ENCODE data around the gene BAZ2A. TPM values are rescaled to one million over a fixed set of nuclear protein-coding genes. Genes with fewer than 3 reads are reported as not detected.
A peak's percentile ranks its signal among the peaks of the same experiment; 100 is the strongest.
"Not testable (repeated sequence)": the region's sequence is repeated elsewhere in the genome, so short reads cannot be mapped to it uniquely, and the experiment has no call there.

BAZ2A gene
- total RNA-seq, 1 experiment from 2014 or later: 126 TPM

DNA sequence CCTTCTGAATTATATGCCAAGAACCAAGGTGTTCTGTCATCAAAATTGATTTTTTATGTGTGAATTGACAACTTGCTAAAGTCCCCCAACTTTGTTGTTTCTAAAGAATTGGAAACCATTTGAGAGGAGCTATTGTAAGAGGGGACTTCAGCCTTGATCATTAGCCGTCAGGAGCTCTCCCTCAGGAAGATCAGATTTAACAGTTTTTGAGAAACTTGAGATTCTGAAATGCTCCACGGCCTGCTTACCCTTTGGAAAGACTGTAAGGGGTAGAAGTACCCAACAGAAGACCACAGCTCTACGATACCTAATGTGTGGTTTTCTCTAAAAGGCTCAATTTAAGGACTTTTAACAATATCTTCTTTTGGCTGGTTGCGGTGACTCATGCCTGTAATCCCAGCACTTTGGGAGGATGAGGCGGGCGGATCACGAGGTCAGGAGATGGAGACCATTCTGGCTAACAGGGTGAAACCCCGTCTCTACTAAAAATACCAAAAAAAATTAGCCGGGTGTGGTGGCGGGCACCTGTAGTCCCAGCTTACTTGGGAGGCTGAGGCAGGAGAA is 51.1 kb downstream of the BAZ2A start:
- ChIA-PET POLR2A (ENCODE audit: low non-redundant PET) (no interaction called here), CTCF (no interaction called here)
- H3K9me3 ChIP-seq (ENCODE audit: low read depth, low read length, poor library complexity, severe bottlenecking): no peaks in the 10 kb centered on the region
- H3K4me1 ChIP-seq (ENCODE audit: insufficient read depth, low read length, poor library complexity, severe bottlenecking): no peaks in the 10 kb centered on the region
- no peak overlapping the region for H3K27ac ChIP-seq (ENCODE audit: low read depth, low read length, poor library complexity, severe bottlenecking)
- H3K27me3 ChIP-seq (replicated peaks; ENCODE audit: insufficient read depth, low read depth, low read length, poor library complexity): no peaks in the 10 kb centered on the region
- H3K36me3 ChIP-seq (ENCODE audit: insufficient read depth, low read length, poor library complexity, severe bottlenecking): peaks cover 3% of the 10 kb centered on the region
- no peak overlapping the region for H3K4me3 ChIP-seq (ENCODE audit: low read depth, low read length, poor library complexity, severe bottlenecking)
- BruUV-seq (replicated peaks): no TSS peak
- DNase-seq (ENCODE audit: low spot score): no peak
- TF ChIP-seq, protein P1, sequence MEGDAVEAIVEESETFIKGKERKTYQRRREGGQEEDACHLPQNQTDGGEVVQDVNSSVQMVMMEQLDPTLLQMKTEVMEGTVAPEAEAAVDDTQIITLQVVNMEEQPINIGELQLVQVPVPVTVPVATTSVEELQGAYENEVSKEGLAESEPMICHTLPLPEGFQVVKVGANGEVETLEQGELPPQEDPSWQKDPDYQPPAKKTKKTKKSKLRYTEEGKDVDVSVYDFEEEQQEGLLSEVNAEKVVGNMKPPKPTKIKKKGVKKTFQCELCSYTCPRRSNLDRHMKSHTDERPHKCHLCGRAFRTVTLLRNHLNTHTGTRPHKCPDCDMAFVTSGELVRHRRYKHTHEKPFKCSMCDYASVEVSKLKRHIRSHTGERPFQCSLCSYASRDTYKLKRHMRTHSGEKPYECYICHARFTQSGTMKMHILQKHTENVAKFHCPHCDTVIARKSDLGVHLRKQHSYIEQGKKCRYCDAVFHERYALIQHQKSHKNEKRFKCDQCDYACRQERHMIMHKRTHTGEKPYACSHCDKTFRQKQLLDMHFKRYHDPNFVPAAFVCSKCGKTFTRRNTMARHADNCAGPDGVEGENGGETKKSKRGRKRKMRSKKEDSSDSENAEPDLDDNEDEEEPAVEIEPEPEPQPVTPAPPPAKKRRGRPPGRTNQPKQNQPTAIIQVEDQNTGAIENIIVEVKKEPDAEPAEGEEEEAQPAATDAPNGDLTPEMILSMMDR (conservative IDR thresholded peaks at IDR 0.05; ENCODE audit: low read depth, low read length): no peak
- no peak for TF ChIP-seq EZH2 (IDR thresholded peaks at IDR 0.05; ENCODE audit: borderline replicate concordance, low read depth, low read length, poor library complexity, severe bottlenecking)
- intact Hi-C loops (cut with micrococcal nuclease; ENCODE audit: unreplicated experiment): no loop called here

DNA sequence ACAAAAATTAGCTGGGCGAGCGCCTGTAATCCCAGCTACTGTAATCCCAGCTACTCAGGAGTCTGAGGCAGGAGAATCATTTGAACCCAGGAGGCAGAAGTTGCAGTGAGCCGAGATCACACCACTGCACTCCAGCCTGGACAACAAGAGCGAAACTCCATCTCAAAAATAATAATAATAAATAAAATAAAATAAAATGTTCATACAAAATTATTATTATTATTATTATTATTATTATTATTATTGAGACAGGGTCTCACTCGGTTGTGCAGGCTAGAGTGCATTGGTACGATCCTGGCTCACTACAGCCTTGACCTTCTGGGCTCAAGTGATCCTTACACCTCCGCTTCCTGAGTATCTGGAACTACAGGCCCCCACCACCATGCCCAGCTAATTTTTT is 52.9 kb downstream of the BAZ2A start:
- POLR2A ChIA-PET (ENCODE audit: low non-redundant PET): interaction anchor here (0.6 kb wide), 1 partner anchor 15 kb away, joined by 6 read pairs; no protein-coding TSS in a partner anchor
- H3K36me3 ChIP-seq (ENCODE audit: insufficient read depth, low read length, poor library complexity, severe bottlenecking); CTCF ChIA-PET: not testable (repeated sequence)

DNA sequence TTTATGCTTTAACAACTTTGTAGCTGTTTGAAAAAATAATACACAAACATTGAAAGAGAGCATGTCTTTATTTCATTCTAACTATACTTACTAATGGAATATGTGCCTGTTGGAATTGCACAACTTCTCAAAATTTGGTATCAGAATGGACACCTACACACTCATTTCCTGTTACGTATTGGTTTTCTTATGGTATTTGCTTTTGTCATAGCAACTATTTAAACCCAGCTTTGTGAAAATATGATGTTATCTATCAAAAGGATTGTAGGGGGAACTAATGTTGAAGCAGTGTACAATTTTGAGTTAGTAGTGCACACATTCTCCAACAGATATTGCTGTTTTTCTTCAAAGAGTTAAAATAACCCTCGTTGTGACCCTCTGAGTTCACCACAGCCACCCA is 55.9 kb downstream of the BAZ2A start:
- TF ChIP-seq, protein P1 (conservative IDR thresholded peaks at IDR 0.05; ENCODE audit: low read depth, low read length): no peak
- TF ChIP-seq EZH2 (IDR thresholded peaks at IDR 0.05; ENCODE audit: borderline replicate concordance, low read depth, low read length, poor library complexity, severe bottlenecking): no peak
- no peaks in the 10 kb centered on the region for H3K36me3 ChIP-seq (ENCODE audit: insufficient read depth, low read length, poor library complexity, severe bottlenecking)
- no peaks in the 10 kb centered on the region for H3K9me3 ChIP-seq (ENCODE audit: low read depth, low read length, poor library complexity, severe bottlenecking)
- H3K27me3 ChIP-seq (replicated peaks; ENCODE audit: insufficient read depth, low read depth, low read length, poor library complexity): no peaks in the 10 kb centered on the region
- DNase-seq (ENCODE audit: low spot score): peak; percentile 47
- H3K4me3 ChIP-seq (ENCODE audit: low read depth, low read length, poor library complexity, severe bottlenecking): no peak overlapping the region
- no TSS peak for BruUV-seq (replicated peaks)
- ChIA-PET POLR2A (ENCODE audit: low non-redundant PET) (no interaction called here), CTCF (interaction anchor here (0.6 to 2.1 kb wide), 2 partner anchors 53 to 60 kb away, joined by 4 to 26 read pairs; partner anchors contain the start of gene RBMS2)
- H3K27ac ChIP-seq (ENCODE audit: low read depth, low read length, poor library complexity, severe bottlenecking): no peak overlapping the region
- intact Hi-C loops (cut with micrococcal nuclease; ENCODE audit: unreplicated experiment): loop anchor here (5.0 kb wide), 1 partner anchor 62 kb away; no protein-coding TSS in a partner anchor
- no peaks in the 10 kb centered on the region for H3K4me1 ChIP-seq (ENCODE audit: insufficient read depth, low read length, poor library complexity, severe bottlenecking)

More for the DNA sequence above, 52.9 kb downstream of the BAZ2A start:
- H3K27ac ChIP-seq (ENCODE audit: low read depth, low read length, poor library complexity, severe bottlenecking); intact Hi-C loops (cut with micrococcal nuclease; ENCODE audit: unreplicated experiment); DNase-seq (ENCODE audit: low spot score); BruUV-seq (replicated peaks); H3K9me3 ChIP-seq (ENCODE audit: low read depth, low read length, poor library complexity, severe bottlenecking); H3K4me3 ChIP-seq (ENCODE audit: low read depth, low read length, poor library complexity, severe bottlenecking); H3K27me3 ChIP-seq (replicated peaks; ENCODE audit: insufficient read depth, low read depth, low read length, poor library complexity); H3K4me1 ChIP-seq (ENCODE audit: insufficient read depth, low read length, poor library complexity, severe bottlenecking): not testable (repeated sequence)

DNA sequence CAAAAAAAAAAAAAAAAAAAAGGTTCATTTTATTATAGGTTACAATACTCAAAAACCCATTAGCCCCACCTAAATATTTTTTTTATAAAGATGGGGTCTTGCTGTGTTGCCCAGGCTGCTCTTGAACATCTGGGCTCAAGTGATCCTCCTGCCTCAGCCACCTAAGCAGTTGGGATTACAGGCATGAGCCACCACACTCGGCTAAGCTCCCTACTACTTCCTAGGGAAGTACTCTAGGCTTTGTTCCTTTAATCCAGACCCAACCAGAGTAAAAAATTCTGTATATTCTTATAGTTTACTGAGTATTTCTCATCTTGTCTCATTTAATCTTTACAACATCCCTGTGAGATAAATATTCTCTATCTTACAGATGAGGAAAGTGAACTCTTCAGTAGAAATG is 57.8 kb downstream of the BAZ2A start:
- peaks cover 2% of the 10 kb centered on the region for H3K36me3 ChIP-seq (ENCODE audit: insufficient read depth, low read length, poor library complexity, severe bottlenecking)
- intact Hi-C loops (cut with micrococcal nuclease; ENCODE audit: unreplicated experiment): loop anchor here (2.0 to 5.0 kb wide), 2 partner anchors 51 to 60 kb away; partner anchors contain the start of gene RBMS2
- POLR2A ChIA-PET (ENCODE audit: low non-redundant PET): no interaction called here

More for the DNA sequence above, 57.8 kb downstream of the BAZ2A start:
- H3K4me3 ChIP-seq (ENCODE audit: low read depth, low read length, poor library complexity, severe bottlenecking): no peak overlapping the region
- H3K27me3 ChIP-seq (replicated peaks; ENCODE audit: insufficient read depth, low read depth, low read length, poor library complexity): no peaks in the 10 kb centered on the region
- H3K9me3 ChIP-seq (ENCODE audit: low read depth, low read length, poor library complexity, severe bottlenecking): no peaks in the 10 kb centered on the region
- TF ChIP-seq, protein P1 (conservative IDR thresholded peaks at IDR 0.05; ENCODE audit: low read depth, low read length): no peak
- TF ChIP-seq EZH2 (IDR thresholded peaks at IDR 0.05; ENCODE audit: borderline replicate concordance, low read depth, low read length, poor library complexity, severe bottlenecking): no peak
- BruUV-seq (replicated peaks): no TSS peak
- no peak for DNase-seq (ENCODE audit: low spot score)
- no peaks in the 10 kb centered on the region for H3K4me1 ChIP-seq (ENCODE audit: insufficient read depth, low read length, poor library complexity, severe bottlenecking)
- CTCF ChIA-PET: no interaction called here
- no peak overlapping the region for H3K27ac ChIP-seq (ENCODE audit: low read depth, low read length, poor library complexity, severe bottlenecking)

Data from A673 (cell line).